Measurements from ENCODE around the gene QPCT. TPM values are rescaled to one million over a fixed set of nuclear protein-coding genes. Genes with fewer than 3 reads are reported as not detected.

Gene QPCT
- total RNA-seq, 1 experiment from 2014 or later: 4.2 TPM

- no peak for TF ChIP-seq EZH2 (IDR thresholded peaks at IDR 0.05; ENCODE audit: borderline replicate concordance, low read depth, low read length, poor library complexity, severe bottlenecking)
- no peak for TF ChIP-seq CTCF (conservative IDR thresholded peaks at IDR 0.05; ENCODE audit: low read depth, low read length)
- ChIA-PET CTCF (no interaction called here), POLR2A (ENCODE audit: low non-redundant PET) (no interaction called here)
- no peak for DNase-seq (ENCODE audit: low spot score)
- BruUV-seq (replicated peaks): no TSS peak
- Histone ChIP-seq H3K27me3 (replicated peaks; ENCODE audit: insufficient read depth, low read depth, low read length, poor library complexity) (peaks cover 3% of the 10 kb centered on the region), H3K9me3 (ENCODE audit: low read depth, low read length, poor library complexity, severe bottlenecking) (no peaks in the 10 kb centered on the region), H3K4me1 (ENCODE audit: insufficient read depth, low read length, poor library complexity, severe bottlenecking) (no peaks in the 10 kb centered on the region), H3K27ac (ENCODE audit: low read depth, low read length, poor library complexity, severe bottlenecking) (no peak overlapping the region), H3K4me3 (ENCODE audit: low read depth, low read length, poor library complexity, severe bottlenecking) (no peak overlapping the region), H3K36me3 (ENCODE audit: insufficient read depth, low read length, poor library complexity, severe bottlenecking) (no peaks in the 10 kb centered on the region)
- intact Hi-C loops (cut with micrococcal nuclease; ENCODE audit: unreplicated experiment): no loop called here
These were observed 17.7 kb downstream of the QPCT start for GRCh38 chr2:37361994-37362698.

- no peak for DNase-seq (ENCODE audit: low spot score)
- Histone ChIP-seq H3K27ac (ENCODE audit: low read depth, low read length, poor library complexity, severe bottlenecking) (no peak overlapping the region), H3K36me3 (ENCODE audit: insufficient read depth, low read length, poor library complexity, severe bottlenecking) (no peaks in the 10 kb centered on the region), H3K4me3 (ENCODE audit: low read depth, low read length, poor library complexity, severe bottlenecking) (no peak overlapping the region), H3K27me3 (replicated peaks; ENCODE audit: insufficient read depth, low read depth, low read length, poor library complexity) (peaks cover 3% of the 10 kb centered on the region), H3K4me1 (ENCODE audit: insufficient read depth, low read length, poor library complexity, severe bottlenecking) (no peaks in the 10 kb centered on the region), H3K9me3 (ENCODE audit: low read depth, low read length, poor library complexity, severe bottlenecking) (no peaks in the 10 kb centered on the region)
- intact Hi-C loops (cut with micrococcal nuclease; ENCODE audit: unreplicated experiment): no loop called here
- CTCF ChIA-PET: no interaction called here
- TF ChIP-seq EZH2 (IDR thresholded peaks at IDR 0.05; ENCODE audit: borderline replicate concordance, low read depth, low read length, poor library complexity, severe bottlenecking): no peak
- no peak for TF ChIP-seq CTCF (conservative IDR thresholded peaks at IDR 0.05; ENCODE audit: low read depth, low read length)
- POLR2A ChIA-PET (ENCODE audit: low non-redundant PET): no interaction called here
- no TSS peak for BruUV-seq (replicated peaks)
These were observed 19.9 kb downstream of the QPCT start for GRCh38 chr2:37364351-37364750.

GRCh38 chr2:37365669-37366068 is 21.2 kb downstream of the QPCT start:
- Histone ChIP-seq H3K27me3 (replicated peaks; ENCODE audit: insufficient read depth, low read depth, low read length, poor library complexity) (no peaks in the 10 kb centered on the region), H3K27ac (ENCODE audit: low read depth, low read length, poor library complexity, severe bottlenecking) (no peak overlapping the region), H3K4me1 (ENCODE audit: insufficient read depth, low read length, poor library complexity, severe bottlenecking) (no peaks in the 10 kb centered on the region), H3K4me3 (ENCODE audit: low read depth, low read length, poor library complexity, severe bottlenecking) (no peak overlapping the region), H3K9me3 (ENCODE audit: low read depth, low read length, poor library complexity, severe bottlenecking) (no peaks in the 10 kb centered on the region), H3K36me3 (ENCODE audit: insufficient read depth, low read length, poor library complexity, severe bottlenecking) (no peaks in the 10 kb centered on the region)
- POLR2A ChIA-PET (ENCODE audit: low non-redundant PET): no interaction called here
- no peak for TF ChIP-seq EZH2 (IDR thresholded peaks at IDR 0.05; ENCODE audit: borderline replicate concordance, low read depth, low read length, poor library complexity, severe bottlenecking)
- TF ChIP-seq CTCF (conservative IDR thresholded peaks at IDR 0.05; ENCODE audit: low read depth, low read length): no peak
- DNase-seq (ENCODE audit: low spot score): no peak
- CTCF ChIA-PET: no interaction called here
- BruUV-seq (replicated peaks): no TSS peak
- intact Hi-C loops (cut with micrococcal nuclease; ENCODE audit: unreplicated experiment): no loop called here

All from A673 (cell line).